Measurements from ENCODE around the gene HAO2. TPM values are rescaled to one million over a fixed set of nuclear protein-coding genes. Genes with fewer than 3 reads are reported as not detected.

HAO2 gene
- total and polyA plus RNA-seq, 2 donors (not counting 3 experiments of a cell fraction or from before 2014, with no cell fraction given), result not detected

- Histone ChIP-seq H3K4me3 (replicated peaks in 1 of 3; ENCODE audit: insufficient read depth in 1 of 3, low read depth in 1 of 3, low read length in 3 of 3) (no peak overlapping the region), H3K9me1 (replicated peaks; ENCODE audit: control insufficient read depth, extremely low read depth, insufficient read depth, low read length) (no peaks in the 10 kb centered on the region), H3K27me3 (ENCODE audit: control insufficient read depth in 2 of 2, insufficient read depth in 2 of 2, low read length in 2 of 2) (no peaks in the 10 kb centered on the region), H3K36me3 (ENCODE audit: control insufficient read depth in 2 of 2, extremely low read depth in 1 of 2, insufficient read depth in 2 of 2, low read length in 2 of 2) (no peaks in the 10 kb centered on the region), H3K79me2 (ENCODE audit: control insufficient read depth, insufficient read depth, low read length) (no peaks in the 10 kb centered on the region), H3K4me1 (ENCODE audit: control insufficient read depth, extremely low read depth, insufficient read depth, low read length) (no peaks in the 10 kb centered on the region), H2AFZ (ENCODE audit: low read depth, low read length) (no peak overlapping the region), H3K4me2 (ENCODE audit: insufficient read depth, low read length) (no peak overlapping the region), H3K9me3 (replicated peaks; ENCODE audit: control insufficient read depth, insufficient read depth, low read length) (no peaks in the 10 kb centered on the region), H3K9ac (replicated peaks; ENCODE audit: extremely low read depth, insufficient read depth, low read length) (no peak overlapping the region), H4K20me1 (replicated peaks; ENCODE audit: control insufficient read depth, extremely low read depth, insufficient read depth, low read length) (no peaks in the 10 kb centered on the region), H3K27ac (ENCODE audit: insufficient read depth, low read depth, low read length) (no peak overlapping the region)
- CTCF ChIA-PET, result interaction anchor here (0.8 to 1.0 kb wide), 2 partner anchors 10 to 106 kb away, joined by 3 read pairs; no protein-coding TSS in a partner anchor
- intact Hi-C loops (cut with micrococcal nuclease) (no loop called here), dilution Hi-C loops (cut with MboI; ENCODE audit: extremely low pct_ligation_motif_present, low sequenced_read_pairs) (no loop called here)
- TF ChIP-seq CTCF (IDR thresholded peaks at IDR 0.05; ENCODE audit: extremely low read depth in 1 of 2, insufficient read depth in 1 of 2, low read depth in 1 of 2, low read length in 2 of 2), result no peak
- TF ChIP-seq MYC (IDR thresholded peaks at IDR 0.05; ENCODE audit: low read depth, low read length), result no peak
- no peak for TF ChIP-seq EZH2 (IDR thresholded peaks at IDR 0.05; ENCODE audit: borderline replicate concordance, low read depth, low read length, severe bottlenecking)
- no peak for DNase-seq (ENCODE audit: low read depth, low spot score)
- BruUV-seq (replicated peaks), result no TSS peak
- no peak for FAIRE-seq
- POLR2A ChIA-PET, result no interaction called here
Measured at GRCh38 chr1:119380983-119381662, 12.5 kb downstream of the HAO2 start.

DNA sequence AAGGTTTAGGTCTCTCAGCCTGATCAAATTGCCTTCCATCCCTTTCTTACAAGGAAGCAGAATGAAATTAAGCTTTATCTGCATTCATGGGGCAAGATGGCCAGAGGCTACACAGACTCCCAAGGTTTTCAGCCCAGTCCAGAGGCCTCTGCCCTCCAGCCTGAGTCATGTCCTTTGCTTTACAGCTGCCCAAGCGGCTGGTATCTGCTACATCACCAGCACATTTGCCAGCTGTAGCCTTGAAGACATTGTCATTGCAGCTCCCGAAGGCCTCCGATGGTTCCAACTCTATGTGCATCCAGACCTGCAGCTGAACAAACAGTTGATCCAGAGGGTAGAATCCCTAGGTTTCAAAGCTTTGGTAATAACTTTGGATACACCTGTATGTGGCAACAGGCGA, 16.0 kb downstream of the HAO2 start:
- intact Hi-C loops (cut with micrococcal nuclease) (no loop called here), dilution Hi-C loops (cut with MboI; ENCODE audit: extremely low pct_ligation_motif_present, low sequenced_read_pairs) (no loop called here)
- no peaks in the 10 kb centered on the region for H4K20me1 ChIP-seq (replicated peaks; ENCODE audit: control insufficient read depth, extremely low read depth, insufficient read depth, low read length)
- no peaks in the 10 kb centered on the region for H3K79me2 ChIP-seq (ENCODE audit: control insufficient read depth, insufficient read depth, low read length)
- no peak for FAIRE-seq
- H3K4me3 ChIP-seq (replicated peaks in 1 of 3; ENCODE audit: insufficient read depth in 1 of 3, low read depth in 1 of 3, low read length in 3 of 3), result no peak overlapping the region
- H3K27me3 ChIP-seq (ENCODE audit: control insufficient read depth in 2 of 2, insufficient read depth in 2 of 2, low read length in 2 of 2), result no peaks in the 10 kb centered on the region
- no peak for DNase-seq (ENCODE audit: low read depth, low spot score)
- no peak overlapping the region for H3K27ac ChIP-seq (ENCODE audit: insufficient read depth, low read depth, low read length)
- no peaks in the 10 kb centered on the region for H3K9me1 ChIP-seq (replicated peaks; ENCODE audit: control insufficient read depth, extremely low read depth, insufficient read depth, low read length)
- H3K4me2 ChIP-seq (ENCODE audit: insufficient read depth, low read length), result no peak overlapping the region
- ChIA-PET CTCF (interaction anchor here (1.3 to 1.4 kb wide), 2 partner anchors 15 to 109 kb away, joined by 3 to 4 read pairs; no protein-coding TSS in a partner anchor), POLR2A (no interaction called here)
- BruUV-seq (replicated peaks), result no TSS peak
- TF ChIP-seq MYC (IDR thresholded peaks at IDR 0.05; ENCODE audit: low read depth, low read length), result no peak
- TF ChIP-seq, protein P1, sequence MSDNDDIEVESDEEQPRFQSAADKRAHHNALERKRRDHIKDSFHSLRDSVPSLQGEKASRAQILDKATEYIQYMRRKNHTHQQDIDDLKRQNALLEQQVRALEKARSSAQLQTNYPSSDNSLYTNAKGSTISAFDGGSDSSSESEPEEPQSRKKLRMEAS (IDR thresholded peaks at IDR 0.05; ENCODE audit: insufficient read depth, insufficient read length), result no peak
- no peak for TF ChIP-seq EZH2 (IDR thresholded peaks at IDR 0.05; ENCODE audit: borderline replicate concordance, low read depth, low read length, severe bottlenecking)
- TF ChIP-seq POLR2A (IDR thresholded peaks at IDR 0.05; ENCODE audit: low read depth, low read length), result no peak
- TF ChIP-seq FOS (IDR thresholded peaks at IDR 0.05; ENCODE audit: borderline replicate concordance, insufficient read depth, low read length), result no peak
- no peak for TF ChIP-seq CTCF (IDR thresholded peaks at IDR 0.05; ENCODE audit: extremely low read depth in 1 of 2, insufficient read depth in 1 of 2, low read depth in 1 of 2, low read length in 2 of 2)
- TF ChIP-seq JUN (IDR thresholded peaks at IDR 0.05; ENCODE audit: borderline replicate concordance, insufficient read depth, insufficient read length, low read depth), result no peak
- no peak for TF ChIP-seq GATA2 (IDR thresholded peaks at IDR 0.05; ENCODE audit: insufficient read depth, insufficient read length, low read depth, low read length)
- TF ChIP-seq POLR2AphosphoS5 (IDR thresholded peaks at IDR 0.05; ENCODE audit: insufficient read depth, low read depth, low read length), result no peak
- H3K4me1 ChIP-seq (ENCODE audit: control insufficient read depth, extremely low read depth, insufficient read depth, low read length), result no peaks in the 10 kb centered on the region
- H3K36me3 ChIP-seq (ENCODE audit: control insufficient read depth in 2 of 2, extremely low read depth in 1 of 2, insufficient read depth in 2 of 2, low read length in 2 of 2), result no peaks in the 10 kb centered on the region
- H2AFZ ChIP-seq (ENCODE audit: low read depth, low read length), result no peak overlapping the region
- no peaks in the 10 kb centered on the region for H3K9me3 ChIP-seq (replicated peaks; ENCODE audit: control insufficient read depth, insufficient read depth, low read length)
- no peak overlapping the region for H3K9ac ChIP-seq (replicated peaks; ENCODE audit: extremely low read depth, insufficient read depth, low read length)

All from endothelial cell of umbilical vein (primary cell).